CD4-positive, alpha-beta T cell treated with Interleukin-12 subunit alpha and Interleukin-12 subunit beta, for 1 hour (primary cell): ENCODE measurements around the gene AP1G2.

Experiments used
- DNase-seq: peaks from one replicate; pipeline ENCODE4 v3.0.0-alpha.2; 2020

Gene AP1G2

DNA sequence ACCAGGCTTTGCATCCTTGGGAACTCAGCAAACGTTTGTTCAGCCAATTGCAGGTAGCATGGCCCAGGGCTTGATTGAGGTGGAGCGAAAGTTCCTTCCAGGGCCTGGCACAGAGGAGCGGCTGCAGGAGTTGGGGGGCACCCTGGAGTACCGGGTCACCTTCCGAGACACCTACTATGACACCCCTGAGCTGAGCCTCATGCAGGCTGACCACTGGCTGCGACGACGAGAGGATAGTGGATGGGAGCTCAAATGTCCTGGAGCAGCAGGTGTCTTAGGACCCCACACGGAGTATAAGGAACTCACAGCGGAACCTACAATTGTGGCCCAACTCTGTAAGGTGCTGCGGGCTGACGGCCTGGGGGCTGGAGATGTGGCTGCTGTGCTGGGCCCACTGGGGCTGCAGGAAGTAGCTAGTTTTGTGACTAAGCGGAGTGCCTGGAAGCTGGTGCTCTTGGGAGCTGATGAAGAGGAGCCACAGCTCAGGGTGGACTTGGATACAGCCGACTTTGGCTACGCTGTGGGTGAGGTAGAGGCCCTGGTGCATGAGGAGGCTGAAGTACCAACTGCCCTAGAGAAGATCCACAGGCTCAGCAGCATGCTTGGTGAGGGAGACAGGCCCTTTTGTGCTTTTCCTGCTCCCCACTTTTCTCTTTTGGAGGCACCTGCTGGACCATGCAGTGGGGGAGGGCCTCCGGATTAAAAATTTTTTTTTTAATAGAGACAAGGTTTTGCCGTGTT, 10.7 kb downstream of the AP1G2 start:
- DNase-seq = no peak

DNA sequence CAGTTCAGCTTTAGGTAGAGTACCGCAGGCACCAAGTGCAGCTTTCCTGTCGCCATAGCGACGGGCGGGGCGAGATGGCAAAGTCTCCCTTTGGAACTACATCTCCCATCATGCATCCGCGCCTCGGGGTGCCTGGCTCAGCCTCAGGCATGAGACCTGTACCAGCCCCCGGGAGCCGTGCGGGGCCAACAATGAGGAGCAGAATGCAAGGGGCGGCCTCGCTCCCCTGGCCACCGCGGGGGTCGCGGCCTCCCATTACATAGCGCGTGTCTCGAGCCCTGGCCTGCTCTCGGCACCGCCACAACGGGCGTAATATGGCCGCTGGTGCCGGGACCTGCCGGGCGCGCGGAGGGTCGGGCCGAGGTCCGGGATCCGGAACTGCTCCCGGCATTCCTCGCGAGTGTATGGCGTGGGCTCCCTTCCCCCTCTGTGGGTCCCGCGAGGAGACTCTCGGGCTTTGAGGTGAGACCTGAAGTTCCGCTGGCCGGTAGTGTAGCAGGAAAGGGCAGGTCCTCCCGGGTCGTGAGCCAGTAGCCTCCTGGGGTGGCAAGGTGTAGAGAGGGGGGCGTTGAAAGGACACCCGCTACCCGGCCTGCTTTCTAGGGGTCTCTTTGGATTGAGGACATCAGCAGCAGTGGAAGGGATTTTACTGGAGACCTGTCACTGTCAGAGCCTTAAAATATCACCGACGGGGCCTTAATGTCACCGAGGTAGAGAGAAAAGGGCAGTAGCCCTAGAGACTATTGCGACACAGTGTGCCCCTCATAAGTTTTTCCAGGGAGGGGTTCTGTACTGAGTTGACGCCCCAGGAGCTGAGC, 11.5 kb downstream of the AP1G2 start, which contains the start of gene THTPA:
TSS of gene THTPA (plus strand) at position 390 of the 818 bp plus-strand sequence. CDS start 487 bp downstream, outside the sequence.
- peak; percentile 93 for DNase-seq

DNA sequence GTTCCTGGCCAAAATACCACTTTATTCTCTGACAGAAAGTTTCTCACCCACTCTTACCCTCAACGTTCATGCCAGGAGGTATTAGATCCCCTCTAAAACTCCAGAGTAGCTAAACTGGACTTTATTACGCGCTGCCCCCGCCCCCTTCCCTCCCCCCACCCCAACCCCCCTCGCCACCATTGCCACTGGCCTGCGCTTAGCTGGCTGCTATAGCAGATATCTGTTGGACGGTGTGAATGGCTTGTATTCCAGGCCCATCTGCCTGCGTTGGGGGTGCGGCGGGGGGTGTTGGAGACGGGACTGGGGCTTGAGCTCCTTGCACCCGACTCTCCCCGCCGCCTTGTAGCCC, 12.1 kb downstream of the AP1G2 start:
- DNase-seq = no peak

DNA sequence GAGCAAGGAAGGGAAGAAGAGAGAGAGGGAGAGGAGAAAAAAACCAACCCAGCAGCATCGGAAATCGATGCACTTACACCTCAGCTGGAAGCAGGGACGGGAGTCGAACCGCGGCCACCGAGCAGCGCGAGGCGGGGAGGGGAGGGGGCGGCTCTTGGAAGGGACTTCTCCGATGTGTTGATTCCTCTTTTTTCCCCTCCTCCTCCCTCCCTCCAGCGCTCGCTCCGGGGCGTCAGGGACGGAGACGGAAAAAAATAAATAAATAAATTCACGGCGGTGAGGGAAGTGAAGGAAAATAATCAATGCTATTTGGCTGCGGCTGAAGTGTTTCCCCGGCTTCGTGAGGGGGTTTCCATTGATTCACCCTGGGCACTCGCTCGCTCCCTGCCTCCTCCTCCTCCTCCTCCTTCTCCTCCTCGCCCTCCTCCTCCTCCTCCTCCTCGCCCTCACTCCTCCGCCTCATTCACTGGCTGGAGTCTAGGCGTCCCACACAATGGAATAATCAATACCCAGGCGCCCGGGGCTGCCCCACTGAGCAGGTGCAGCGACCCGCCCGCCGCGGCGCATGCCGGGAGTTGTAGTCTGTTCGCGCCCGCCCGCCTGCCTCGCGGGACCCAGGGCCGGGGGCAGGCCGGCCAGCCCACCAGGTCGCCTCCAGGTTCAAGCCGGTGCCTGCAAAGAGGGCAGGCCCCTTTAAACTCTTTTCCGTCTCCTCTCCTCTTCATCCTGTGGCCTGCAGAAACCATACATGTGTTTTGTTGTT, 16.1 kb downstream of the AP1G2 start, which contains the start of gene ZFHX2:
TSS of gene ZFHX2 (minus strand) at position 500 of the 763 bp plus-strand sequence. CDS start 16,440 bp downstream, outside the sequence.
- DNase-seq = peak; percentile 79

DNA sequence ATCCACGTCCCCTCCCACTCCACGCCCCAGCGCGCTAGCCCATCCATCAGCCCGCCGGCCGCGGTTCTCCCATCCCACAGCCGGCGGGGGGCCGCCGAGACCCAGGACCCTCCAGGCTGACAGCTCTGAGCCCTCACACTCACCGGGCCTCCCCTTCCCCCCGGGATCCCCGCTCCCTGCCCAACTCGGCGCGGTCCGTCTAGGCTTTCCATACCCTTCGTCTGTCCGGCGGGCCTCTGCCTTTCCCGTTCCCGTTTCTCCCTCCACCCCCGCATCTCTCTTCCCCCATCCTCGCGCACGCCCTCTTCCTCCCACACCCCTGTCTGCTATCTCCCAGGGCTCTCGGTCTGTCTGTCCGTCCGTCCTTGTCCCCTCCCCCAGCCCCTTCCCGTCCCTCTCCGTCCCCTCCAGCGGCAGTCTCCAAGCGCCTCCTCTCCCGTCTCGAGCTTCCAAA, 16.8 kb downstream of the AP1G2 start:
- no peak for DNase-seq

DNA sequence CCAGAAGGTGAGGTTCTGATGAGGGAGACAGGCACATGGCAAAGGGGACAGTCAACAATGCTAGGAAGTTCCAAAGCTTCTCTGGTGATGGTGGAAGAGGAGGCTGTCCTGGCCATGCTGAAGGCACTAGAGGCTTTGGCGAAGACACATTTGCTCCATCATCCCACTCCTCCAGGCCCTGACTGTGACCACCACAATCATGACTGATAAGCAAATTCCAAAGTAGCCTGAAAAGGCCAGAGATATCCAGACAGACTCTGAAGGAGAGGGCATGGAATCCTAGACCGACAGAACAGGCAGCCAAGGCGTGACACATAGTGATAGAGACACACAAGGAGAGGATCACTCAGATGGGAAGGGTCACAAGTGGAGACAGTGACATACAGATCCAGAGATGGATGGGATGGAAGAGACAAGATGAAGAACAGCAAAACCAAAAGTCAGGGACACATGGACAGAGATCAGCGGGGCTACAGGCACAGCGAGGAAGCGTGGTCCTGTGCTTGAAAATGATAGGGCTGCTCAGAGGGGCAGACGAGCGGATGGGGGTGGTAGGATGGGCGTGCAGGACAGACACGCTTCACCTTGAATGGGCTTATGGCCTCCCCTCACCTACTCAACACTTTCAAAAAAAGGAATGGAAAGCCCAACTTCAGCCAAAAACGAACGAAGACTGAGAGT, 17.3 kb downstream of the AP1G2 start:
- DNase-seq = no peak

DNA sequence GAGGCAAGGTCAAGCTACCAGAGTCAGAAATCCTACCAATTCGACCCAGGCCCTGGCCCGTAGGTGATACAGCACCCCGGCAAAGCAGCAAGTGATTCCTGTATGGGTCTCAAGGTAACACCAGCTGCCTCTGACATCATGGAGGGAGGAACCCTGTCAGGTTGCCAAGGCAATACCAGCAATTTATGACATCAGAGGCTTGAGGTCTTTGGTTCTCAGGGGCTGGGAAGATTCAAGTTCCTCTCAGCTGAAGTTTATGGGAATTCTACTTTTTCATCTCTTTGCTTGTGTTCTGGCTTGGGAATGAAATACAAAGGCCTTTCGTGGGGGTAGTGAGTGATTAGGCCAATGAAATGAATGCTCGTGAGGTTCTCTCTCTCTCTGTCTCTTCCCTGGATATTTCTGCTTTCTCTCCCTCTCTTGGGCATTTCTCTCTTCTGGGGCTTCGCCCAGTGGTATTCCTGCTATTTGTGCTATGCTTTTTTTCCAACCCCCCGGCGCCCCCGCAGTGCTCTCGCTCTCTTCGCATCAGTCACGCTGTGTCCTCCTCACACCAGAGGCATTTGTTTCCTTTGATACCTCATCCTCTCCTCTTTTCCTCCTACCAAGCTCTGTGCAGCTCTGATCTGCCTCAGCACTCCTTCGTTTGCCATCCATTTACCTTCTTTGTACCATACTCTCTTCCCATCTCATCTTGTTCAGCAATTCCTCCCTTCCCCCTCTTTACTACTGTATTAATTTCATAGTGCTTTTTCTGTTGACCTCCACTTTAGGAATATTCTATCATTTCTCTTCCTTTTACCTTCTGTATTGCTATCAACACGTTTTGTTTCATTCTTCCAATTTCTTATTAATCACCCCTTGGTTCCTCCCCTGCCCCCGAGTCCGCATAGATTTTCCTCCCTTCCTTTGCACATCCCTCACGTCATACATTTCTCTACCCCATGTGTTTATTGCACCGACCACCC, 19.0 kb downstream of the AP1G2 start:
- no peak for DNase-seq

DNA sequence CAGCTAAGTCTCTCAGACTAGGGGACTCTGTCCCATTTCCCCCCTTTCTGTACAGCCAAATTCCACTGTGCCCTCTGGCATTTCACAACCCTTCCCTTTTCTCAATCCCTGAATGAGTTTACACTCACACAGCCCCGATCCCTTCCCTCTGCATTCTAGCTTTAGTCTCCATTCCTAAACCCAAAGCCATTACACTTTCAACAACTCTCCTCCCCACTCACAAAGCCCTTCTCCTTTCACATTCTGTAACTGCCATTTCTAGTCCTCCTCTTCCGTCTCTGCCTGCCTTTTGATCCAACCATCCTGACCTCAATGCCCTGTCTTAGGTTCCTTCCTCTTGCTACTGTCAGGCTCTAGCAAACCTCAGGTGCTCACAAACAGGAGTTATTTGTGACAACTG, 19.7 kb downstream of the AP1G2 start:
- no peak for DNase-seq

DNA sequence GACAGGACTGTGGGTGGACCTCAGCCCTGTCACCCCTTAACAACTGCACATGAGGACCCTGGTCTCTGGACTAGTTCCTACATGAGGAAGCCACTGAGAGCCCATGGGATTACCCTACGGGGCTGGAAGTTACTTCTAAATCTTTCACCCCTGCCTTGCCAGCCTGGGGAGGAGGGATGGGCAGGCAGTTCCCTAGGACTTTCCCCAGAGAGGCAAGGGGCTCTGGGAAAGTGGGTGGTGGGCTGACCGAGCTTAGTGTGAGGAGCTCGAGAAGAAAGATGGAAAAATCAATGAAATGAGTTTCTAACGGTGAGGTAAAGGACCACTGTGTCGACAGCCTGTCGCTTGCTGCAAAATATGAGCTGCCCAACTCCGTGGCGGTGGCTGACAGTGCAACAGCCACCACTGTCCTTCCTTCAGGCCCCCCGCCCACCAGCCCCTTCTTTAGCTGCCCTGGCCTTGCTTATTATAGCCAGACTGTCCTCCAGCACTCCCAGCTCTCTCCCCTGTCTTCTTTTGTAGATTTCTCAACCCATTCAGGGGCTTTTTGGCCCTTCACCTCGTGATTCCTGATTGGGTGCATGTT, 21.0 kb downstream of the AP1G2 start:
- DNase-seq = no peak

DNA sequence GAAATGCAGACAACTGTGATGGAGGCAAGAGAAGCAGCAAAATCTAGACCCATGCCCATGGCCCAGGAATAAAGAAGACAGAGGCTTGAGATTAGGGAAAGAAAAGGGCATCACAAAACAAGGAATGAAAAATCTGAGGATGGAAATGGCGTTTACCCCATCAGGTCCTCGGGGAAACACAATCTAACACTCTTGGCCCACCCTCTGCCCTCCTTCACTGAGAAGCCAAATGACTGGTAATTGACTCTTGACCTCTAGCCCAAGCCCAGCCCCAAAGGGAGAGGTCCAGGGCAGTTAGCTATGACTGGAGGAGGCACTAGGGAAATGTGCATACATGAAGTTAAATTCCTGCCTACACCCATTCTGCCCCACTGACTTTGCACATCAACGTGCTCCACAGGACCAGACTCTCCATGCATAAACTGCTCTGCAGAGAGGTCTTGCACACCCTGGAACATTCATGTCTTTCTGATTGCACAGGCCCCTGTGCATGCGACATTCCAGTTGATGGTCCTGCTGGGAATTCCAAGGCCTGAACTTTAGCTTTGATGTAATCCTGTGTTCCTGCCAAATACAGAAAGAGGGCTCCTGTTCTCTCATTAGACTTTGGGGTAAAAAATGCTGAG, 21.7 kb downstream of the AP1G2 start:
- no peak for DNase-seq

DNA sequence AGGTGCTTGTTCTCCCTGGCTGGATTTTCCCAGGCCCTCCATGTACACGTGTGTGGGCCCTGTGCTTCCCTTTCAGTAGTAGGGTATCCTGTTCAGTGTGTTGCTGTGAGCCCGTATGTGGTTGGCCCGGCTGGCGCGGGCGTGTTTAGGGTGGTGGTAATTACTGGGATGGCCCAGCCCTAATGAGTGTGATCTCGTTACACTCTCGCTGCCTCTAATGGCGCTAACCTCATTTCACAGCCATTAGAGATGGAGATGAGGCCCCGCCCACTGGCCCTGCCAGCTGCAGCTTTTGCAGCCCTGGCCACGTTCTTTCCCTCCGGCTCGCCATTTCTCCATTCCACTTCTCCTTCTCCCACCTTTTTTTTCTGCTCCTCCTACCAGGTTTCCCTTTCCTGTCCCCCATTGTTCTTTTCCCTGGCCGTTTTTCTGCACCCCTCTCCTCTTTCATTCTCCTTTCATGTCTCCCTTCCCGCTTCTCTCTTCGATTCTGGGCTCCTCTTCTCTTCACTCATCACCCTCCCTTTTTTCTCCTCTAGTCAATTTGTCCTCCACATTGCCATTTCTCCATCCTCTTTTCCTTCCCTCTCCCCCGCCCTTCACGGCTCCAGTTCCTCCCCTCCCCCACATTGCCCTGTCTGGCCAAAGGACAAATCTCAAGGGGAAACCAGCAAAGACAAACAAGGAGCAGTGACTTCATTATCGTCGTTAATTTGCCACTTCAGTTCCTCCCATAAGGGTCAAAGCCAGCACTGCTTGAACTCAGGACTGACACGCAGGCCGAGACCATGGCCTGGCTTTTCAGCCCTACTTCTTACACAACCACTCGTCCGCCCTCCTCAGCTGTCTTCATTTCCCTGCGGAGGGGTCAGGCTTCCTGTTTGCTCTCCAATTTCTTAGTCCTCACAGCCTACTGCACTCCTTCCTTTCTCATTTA, 22.8 kb downstream of the AP1G2 start:
- DNase-seq = no peak

DNA sequence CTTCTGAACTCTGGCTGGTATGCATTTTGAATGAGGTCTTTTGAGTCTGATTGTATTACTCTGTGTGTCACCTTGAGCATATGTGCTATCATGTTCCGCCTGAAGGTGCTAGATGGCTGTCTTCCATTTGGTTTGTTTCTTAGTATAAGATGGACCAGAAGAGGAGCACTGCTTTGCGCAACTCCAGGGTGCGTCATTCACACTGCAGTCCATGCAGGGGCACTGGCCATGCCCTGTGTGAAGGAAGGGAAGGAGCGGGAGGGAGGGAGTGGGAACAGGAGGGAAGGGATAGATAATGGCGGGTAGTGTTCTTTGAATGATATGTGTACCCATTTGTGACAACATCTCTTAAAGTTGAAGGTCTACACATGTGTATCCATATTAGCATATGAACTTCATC, 24.2 kb downstream of the AP1G2 start:
- DNase-seq = no peak

DNA sequence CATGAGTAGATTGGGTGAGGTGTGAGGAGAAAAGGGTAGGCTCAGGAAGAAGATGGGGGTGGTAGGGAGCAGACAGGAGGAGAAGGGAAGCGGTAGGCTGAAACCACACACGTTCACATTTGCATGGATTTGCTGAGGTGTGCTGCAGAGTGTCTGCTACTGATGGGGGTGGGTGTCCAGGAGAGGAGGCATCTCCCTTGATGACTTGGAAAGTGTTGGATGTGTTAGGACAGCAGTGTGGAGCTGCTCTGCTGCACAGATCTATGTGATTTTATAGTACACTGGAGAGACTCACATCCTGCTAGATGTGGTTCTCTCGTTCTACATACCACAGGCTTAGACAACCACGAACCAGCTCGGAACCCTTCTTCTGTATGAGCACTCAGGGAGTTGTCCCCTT, 25.3 kb downstream of the AP1G2 start:
- DNase-seq = no peak

DNA sequence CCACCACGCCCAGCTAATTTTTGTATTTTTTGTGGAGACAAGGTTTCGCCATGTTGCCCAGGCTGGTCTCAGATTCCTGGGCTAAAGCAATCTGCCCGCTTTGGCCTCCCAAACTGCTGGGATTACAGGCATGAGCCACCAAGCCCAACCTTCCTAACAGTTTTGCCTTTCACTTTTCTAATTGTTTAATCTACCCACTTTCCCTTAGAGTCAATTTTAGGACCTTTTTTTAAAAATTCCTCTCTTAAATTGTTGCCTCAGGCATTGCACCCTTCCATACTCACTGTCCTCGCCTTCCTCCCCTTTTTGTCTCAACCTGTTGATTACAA, 27.5 kb downstream of the AP1G2 start:
- no peak for DNase-seq

DNA sequence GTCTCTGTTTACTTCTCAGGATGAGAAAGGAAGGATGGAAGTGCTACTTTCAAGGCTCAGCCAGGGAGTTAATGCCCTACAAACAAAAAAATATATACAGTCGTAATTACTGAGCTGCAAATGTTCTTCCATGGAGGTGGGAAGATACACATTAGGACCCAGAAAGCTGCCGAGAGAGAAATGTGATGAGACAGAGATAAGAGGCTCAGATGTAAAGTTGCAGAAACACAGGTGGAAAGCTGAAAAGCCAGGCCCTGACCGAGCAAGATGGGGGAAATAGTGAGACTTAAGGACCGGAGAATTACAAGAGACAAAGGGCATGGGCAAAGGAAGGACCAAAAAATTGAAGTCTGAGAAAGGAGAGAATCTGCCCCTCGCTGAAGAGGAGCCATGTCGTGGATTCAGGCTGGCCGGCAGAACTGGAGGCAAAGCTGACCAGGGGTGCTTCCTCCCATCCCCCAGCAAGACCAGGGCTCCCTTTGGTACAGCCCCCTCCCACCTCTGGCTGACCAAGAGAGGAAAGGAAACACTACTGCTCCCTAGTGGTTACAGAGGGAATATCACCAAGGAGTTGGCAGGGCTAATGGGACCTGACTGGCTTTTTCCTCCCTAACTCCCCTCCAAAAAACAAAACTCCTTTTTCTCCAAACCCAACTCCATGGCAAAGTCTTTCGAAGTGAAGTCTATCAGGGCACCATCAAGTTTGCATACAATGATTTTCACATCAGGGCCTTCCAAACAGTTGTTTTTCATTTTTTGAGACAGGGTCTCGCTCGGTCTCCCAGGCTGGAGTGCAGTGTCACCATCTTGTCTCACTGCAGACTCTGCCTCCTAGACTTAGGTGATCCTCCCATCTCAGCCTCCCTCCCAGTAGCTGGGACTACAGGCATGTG, 28.1 kb downstream of the AP1G2 start:
- DNase-seq = peak; percentile 59

DNA sequence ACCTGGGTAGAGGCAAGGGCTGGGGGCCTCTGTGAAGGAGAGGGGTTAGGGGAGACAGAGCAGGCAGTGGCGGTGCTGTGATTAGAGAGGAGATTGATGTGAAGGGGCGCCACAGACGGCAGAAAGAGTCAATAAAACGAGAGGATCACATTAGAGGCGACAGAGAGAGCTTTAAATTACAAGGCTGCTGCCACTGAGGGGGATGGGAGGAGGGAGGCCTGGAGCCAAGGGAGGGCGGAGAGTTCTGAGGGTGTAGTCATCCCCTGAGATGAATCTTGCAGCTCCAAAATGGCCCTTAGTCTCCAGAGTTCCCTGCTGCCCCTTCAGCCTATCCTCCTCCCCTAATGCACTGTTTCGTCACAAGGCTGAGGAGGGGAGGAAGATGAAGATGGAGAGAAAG, 28.8 kb downstream of the AP1G2 start:
- no peak for DNase-seq

DNA sequence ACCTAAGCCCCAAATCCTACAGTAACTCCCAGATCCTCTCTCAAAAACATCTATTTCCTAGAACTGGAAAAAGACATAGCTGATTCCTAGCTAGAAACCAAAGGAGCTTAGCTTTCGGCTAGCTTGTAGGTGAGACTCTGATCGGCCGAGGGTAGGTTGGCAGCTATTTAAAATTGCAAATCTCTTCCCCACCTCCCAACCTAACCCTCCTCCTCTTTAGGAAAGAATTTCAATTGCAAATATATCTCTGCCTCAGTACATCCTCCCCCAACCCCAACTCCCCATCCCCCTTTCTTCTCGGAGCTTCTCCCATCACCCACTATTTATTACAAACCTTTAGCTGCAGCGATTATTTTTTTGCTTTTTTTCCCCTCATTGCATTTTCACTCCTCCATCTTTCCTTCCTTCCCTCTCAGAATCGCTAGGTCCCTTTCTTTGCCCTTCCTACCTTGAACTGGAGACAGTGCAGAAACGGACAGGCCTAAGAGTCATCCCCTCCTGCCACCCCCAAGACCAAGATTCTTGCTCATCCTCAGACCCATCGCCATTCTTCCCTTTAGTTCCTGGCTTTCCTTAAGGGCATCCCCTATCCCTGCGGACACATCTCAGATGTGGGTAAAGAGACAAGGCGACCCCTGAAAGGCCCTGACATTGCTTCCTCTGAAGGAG, 29.4 kb downstream of the AP1G2 start:
- DNase-seq = no peak
